HG03354 (cell line): Measurements from ENCODE around the gene CDH12.

Experiments used
- ATAC-seq: cut with Tn5 transposase; IDR thresholded peaks from one replicate; pipeline ENCODE4 v1.9.1; 2021; ENCODE audit warnings: mild to moderate bottlenecking; ENCODE audit not compliant: unreplicated experiment, poor library complexity, severe bottlenecking

Gene CDH12

DNA sequence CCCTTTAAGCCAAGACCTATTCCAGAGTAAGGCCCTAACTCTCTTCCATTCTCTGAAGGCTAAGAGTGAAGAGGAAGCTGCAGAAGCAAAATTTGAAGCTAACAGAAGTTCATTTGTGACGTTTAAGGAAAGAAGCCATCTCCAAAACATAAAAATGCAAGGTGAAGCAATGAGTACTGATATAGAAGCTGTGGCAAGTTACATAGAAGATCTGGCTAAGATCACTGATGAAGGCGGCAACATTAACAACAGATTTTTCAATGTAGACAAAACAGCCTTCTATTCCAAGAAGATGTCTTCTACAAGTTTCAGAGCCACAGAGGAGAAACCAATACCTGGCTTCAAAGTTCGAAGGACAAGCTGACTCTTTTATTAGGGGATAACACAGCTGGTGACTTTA lies 1143.4 kb downstream of the CDH12 start:
- ATAC-seq: no peak

GRCh38 chr5:21704974-21705668 lies 1148.0 kb downstream of the CDH12 start:
- no peak for ATAC-seq

- no peak for ATAC-seq
Observed at GRCh38 chr5:21701317-21701716, 1151.8 kb downstream of the CDH12 start.
